Vagina (tissue), 2 donors: ENCODE measurements around the gene PLEKHG4B. TPM values are rescaled to one million over a fixed set of nuclear protein-coding genes. Genes with fewer than 3 reads are reported as not detected.

Source experiments
- DNase-seq, 2 donors: peaks; one replicate each; pipeline ENCODE4 v3.0.0-alpha.2; 2017; ENCODE audit errors: extremely low spot score in 2 of 2
- H3K27ac ChIP-seq: fragments of 200-600 bp; sonication (generic); one replicate; pipeline ENCODE4 v1.5.1; 2019
- H3K27me3 ChIP-seq: fragments of 200-600 bp; sonication (generic); one replicate; pipeline ENCODE4 v1.5.1; 2019
- H3K36me3 ChIP-seq, 2 donors: fragments of 200-600 bp; sonication (generic); one replicate each; pipeline ENCODE4 v1.5.1; 2017 to 2019
- H3K4me1 ChIP-seq: fragments of 200-600 bp; sonication (generic); one replicate; pipeline ENCODE4 v1.5.1; 2019
- H3K4me3 ChIP-seq, 2 donors: fragments of 200-600 bp; sonication (generic); 1 replicate in 1 of 2; 2 replicates in 1 of 2; pipeline ENCODE4 v1.5.1; 2016 to 2019
- H3K9me3 ChIP-seq: fragments of 200-600 bp; sonication (generic); one replicate; pipeline ENCODE4 v1.5.1; 2019
- CTCF ChIP-seq, 3 experiments: fragments of 450-650 bp in 2 of 3; fragments of 200-600 bp in 1 of 3; sonication (generic) in 1 of 3; IDR thresholded peaks; one replicate each; pipeline ENCODE4 v1.5.1; 2017 to 2019; ENCODE audit warnings: antibody characterized with exemption in 3 of 3, mild to moderate bottlenecking in 2 of 3, moderate library complexity in 2 of 3
- POLR2A ChIP-seq, 2 donors: fragments of 450-650 bp; IDR thresholded peaks; one replicate each; pipeline ENCODE4 v1.6.1; 2017; ENCODE audit warnings: antibody characterized with exemption in 2 of 2, mild to moderate bottlenecking in 2 of 2, moderate library complexity in 2 of 2
- POLR2AphosphoS5 ChIP-seq, 2 donors: sonication (generic); formaldehyde crosslinking; IDR thresholded peaks; one replicate each; pipeline ENCODE4 v1.9.0; 2017; ENCODE audit warnings: antibody characterized with exemption in 2 of 2, mild to moderate bottlenecking in 2 of 2, low read depth in 1 of 2; ENCODE audit not compliant: insufficient read depth in 1 of 2
- intact Hi-C: fragments of 100-400 bp; cut with DNase I; formaldehyde crosslinking; loops from one replicate; pipeline ENCODE4 v1.15.1; 2023
- total RNA-seq: library from RNA; depleted of rRNA; stranded (reverse); fragments of >200 nt; gene quantifications from one replicate; pipeline ENCODE4 v1.2.3, GENCODE V29; 2016

The PLEKHG4B gene
- total RNA-seq, 1 donor from 2014 or later: 0.74 TPM

DNA sequence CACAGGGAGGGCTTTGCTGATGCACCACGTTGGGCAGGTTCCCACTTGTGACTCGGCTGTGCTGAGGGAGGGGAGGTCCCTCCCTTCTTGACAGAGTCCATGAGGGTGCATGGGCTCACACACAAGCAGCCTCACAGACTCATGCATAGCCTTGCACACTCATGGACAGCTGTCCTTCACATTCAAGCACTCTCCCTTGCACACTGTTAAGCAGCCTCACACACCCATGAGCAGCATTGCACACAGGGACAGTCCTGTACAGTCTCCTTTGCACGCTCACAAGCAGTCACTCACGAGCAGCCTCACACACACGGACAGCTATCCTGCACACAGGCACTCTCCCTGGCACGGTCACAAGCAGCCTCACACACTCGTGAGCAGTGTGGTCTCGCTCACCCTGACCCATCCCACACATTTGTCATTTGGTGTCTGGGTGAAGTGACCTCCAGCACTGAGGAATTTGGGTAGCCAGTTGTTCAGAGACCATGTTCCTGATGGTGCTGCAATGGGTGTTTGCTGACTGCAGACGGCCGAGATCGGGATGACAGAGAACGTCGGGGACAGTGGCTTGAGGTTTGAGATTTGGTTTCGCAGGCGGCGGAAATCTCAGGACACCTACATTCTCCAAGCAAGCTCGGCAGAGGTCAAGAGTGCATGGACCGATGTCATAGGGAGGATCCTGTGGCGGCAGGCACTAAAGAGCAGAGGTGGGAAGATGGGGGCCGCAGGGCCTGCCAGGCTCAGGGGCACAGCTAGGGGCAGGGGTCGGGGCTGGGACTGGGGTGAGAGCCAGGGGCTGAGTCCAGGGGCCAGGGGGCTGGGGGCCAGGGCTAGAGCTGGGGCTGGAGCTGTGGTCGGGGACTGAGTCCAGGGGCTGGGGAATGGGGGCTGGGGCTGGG lies 81.7 kb downstream of the PLEKHG4B start:
- no peak overlapping the region for H3K27ac ChIP-seq
- no peak for DNase-seq
- H3K4me1 ChIP-seq: no peaks in the 10 kb centered on the region
- no peaks in the 10 kb centered on the region for H3K27me3 ChIP-seq
- TF ChIP-seq CTCF (IDR thresholded peaks at IDR 0.05) (no peak), POLR2AphosphoS5 (IDR thresholded peaks at IDR 0.05; ENCODE audit: insufficient read depth in 1 of 2, low read depth in 1 of 2) (no peak), POLR2A (IDR thresholded peaks at IDR 0.05) (no peak)
- H3K36me3 ChIP-seq: no peaks in the 10 kb centered on the region
- intact Hi-C loops: no loop called here
- no peak overlapping the region for H3K4me3 ChIP-seq
- H3K9me3 ChIP-seq: no peaks in the 10 kb centered on the region

DNA sequence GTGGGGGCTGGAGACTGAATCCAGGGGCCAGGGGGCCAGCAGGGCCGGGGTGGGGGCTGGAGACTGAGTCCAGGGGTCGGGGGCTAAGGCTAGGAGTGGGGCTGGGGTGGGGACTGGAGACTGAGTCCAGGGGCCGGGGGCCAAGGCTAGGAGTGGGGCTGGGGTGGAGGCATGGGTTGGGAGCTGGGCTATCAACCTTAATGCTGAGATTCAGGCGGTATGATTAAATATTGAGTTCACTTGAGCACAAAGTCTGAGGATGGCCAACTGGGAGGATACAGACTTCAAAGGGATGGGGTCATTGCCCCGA lies 82.3 kb downstream of the PLEKHG4B start:
- intact Hi-C loops: no loop called here
- no peaks in the 10 kb centered on the region for H3K36me3 ChIP-seq
- no peaks in the 10 kb centered on the region for H3K27me3 ChIP-seq
- no peak overlapping the region for H3K27ac ChIP-seq
- H3K9me3 ChIP-seq: no peaks in the 10 kb centered on the region
- H3K4me1 ChIP-seq: no peaks in the 10 kb centered on the region
- no peak overlapping the region for H3K4me3 ChIP-seq
- TF ChIP-seq CTCF (IDR thresholded peaks at IDR 0.05) (no peak), POLR2A (IDR thresholded peaks at IDR 0.05) (no peak), POLR2AphosphoS5 (IDR thresholded peaks at IDR 0.05; ENCODE audit: insufficient read depth in 1 of 2, low read depth in 1 of 2) (no peak)
- DNase-seq: no peak

GRCh38 chr5:174876-175465 lies 83.0 kb downstream of the PLEKHG4B start:
- no peaks in the 10 kb centered on the region for H3K4me1 ChIP-seq
- no peaks in the 10 kb centered on the region for H3K36me3 ChIP-seq
- no peak overlapping the region for H3K27ac ChIP-seq
- TF ChIP-seq CTCF (IDR thresholded peaks at IDR 0.05) (no peak), POLR2A (IDR thresholded peaks at IDR 0.05) (no peak), POLR2AphosphoS5 (IDR thresholded peaks at IDR 0.05; ENCODE audit: insufficient read depth in 1 of 2, low read depth in 1 of 2) (no peak)
- DNase-seq: no peak
- no peaks in the 10 kb centered on the region for H3K9me3 ChIP-seq
- intact Hi-C loops: no loop called here
- no peaks in the 10 kb centered on the region for H3K27me3 ChIP-seq
- no peak overlapping the region for H3K4me3 ChIP-seq

GRCh38 chr5:176296-176823 lies 84.4 kb downstream of the PLEKHG4B start:
- no peaks in the 10 kb centered on the region for H3K4me1 ChIP-seq
- no peak overlapping the region for H3K27ac ChIP-seq
- TF ChIP-seq POLR2A (IDR thresholded peaks at IDR 0.05): no peak
- no peak for TF ChIP-seq POLR2AphosphoS5 (IDR thresholded peaks at IDR 0.05; ENCODE audit: insufficient read depth in 1 of 2, low read depth in 1 of 2)
- TF ChIP-seq CTCF (IDR thresholded peaks at IDR 0.05): no peak
- H3K36me3 ChIP-seq: no peaks in the 10 kb centered on the region
- intact Hi-C loops: no loop called here
- H3K9me3 ChIP-seq: no peaks in the 10 kb centered on the region
- no peak for DNase-seq
- H3K27me3 ChIP-seq: no peaks in the 10 kb centered on the region
- H3K4me3 ChIP-seq: no peak overlapping the region

DNA sequence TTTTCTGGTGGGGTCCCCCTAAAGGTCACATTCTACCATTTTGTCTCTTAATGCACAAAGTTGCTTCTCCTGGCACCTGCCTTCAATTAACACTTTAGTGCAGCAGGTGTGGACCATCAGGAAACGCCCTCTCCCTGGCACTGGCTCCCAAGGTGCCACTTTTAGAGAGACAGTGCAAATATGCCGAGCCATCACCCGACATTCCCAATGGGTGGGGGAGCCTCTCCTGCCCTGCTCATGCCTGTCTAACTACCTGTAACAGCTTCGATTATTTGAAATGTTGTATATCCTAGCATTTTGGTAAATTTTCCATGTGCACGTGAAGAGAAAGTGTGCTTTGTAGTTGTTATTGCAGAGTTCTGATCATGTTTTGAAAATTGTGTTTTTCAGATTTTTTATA lies 86.1 kb downstream of the PLEKHG4B start:
- no peak for DNase-seq
- TF ChIP-seq POLR2A (IDR thresholded peaks at IDR 0.05) (no peak), CTCF (IDR thresholded peaks at IDR 0.05) (no peak), POLR2AphosphoS5 (IDR thresholded peaks at IDR 0.05; ENCODE audit: insufficient read depth in 1 of 2, low read depth in 1 of 2) (no peak)
- no peaks in the 10 kb centered on the region for H3K4me1 ChIP-seq
- H3K27me3 ChIP-seq: no peaks in the 10 kb centered on the region
- H3K27ac ChIP-seq: no peak overlapping the region
- no peak overlapping the region for H3K4me3 ChIP-seq
- intact Hi-C loops: no loop called here
- no peaks in the 10 kb centered on the region for H3K9me3 ChIP-seq
- no peaks in the 10 kb centered on the region for H3K36me3 ChIP-seq
